H9 (cell line): Measurements from ENCODE around the gene SMARCD2. TPM values are rescaled to one million over a fixed set of nuclear protein-coding genes. Genes with fewer than 3 reads are reported as not detected.

ENCODE experiments used
- DNase-seq: peaks from one replicate; pipeline ENCODE4 v3.0.0-alpha.2; 2017
- H2AFZ ChIP-seq: one replicate; pipeline ENCODE4 v1.6.1; 2013; ENCODE audit warnings: mild to moderate bottlenecking, low read length, control low read depth, moderate library complexity
- H2AK5ac ChIP-seq: 2 replicates; pipeline ENCODE4 v1.6.1; 2013; ENCODE audit warnings: low read length, control low read depth, mixed read lengths; ENCODE audit not compliant: insufficient read length
- H2BK120ac ChIP-seq: one replicate; pipeline ENCODE4 v1.6.1; 2013; ENCODE audit warnings: low read depth, mild to moderate bottlenecking, low read length, control low read depth, inconsistent platforms; ENCODE audit not compliant: poor library complexity, severe bottlenecking
- H2BK12ac ChIP-seq: 2 replicates; pipeline ENCODE4 v1.6.1; 2013; ENCODE audit warnings: low read length, control low read depth, mixed read lengths, low read depth; ENCODE audit not compliant: insufficient read length
- H2BK15ac ChIP-seq: 2 replicates; pipeline ENCODE4 v1.6.1; 2013; ENCODE audit warnings: low read depth, low read length, control low read depth
- H2BK20ac ChIP-seq: one replicate; pipeline ENCODE4 v1.6.1; 2013; ENCODE audit warnings: low read depth, mild to moderate bottlenecking, low read length, control low read depth, inconsistent platforms; ENCODE audit not compliant: poor library complexity, severe bottlenecking
- H2BK5ac ChIP-seq: 2 replicates; pipeline ENCODE4 v1.6.1; 2013; ENCODE audit warnings: low read length, control low read depth, mixed read lengths; ENCODE audit not compliant: insufficient read length
- H3K14ac ChIP-seq: 2 replicates; pipeline ENCODE4 v1.6.1; 2013; ENCODE audit warnings: low read length, control low read depth; ENCODE audit not compliant: insufficient read depth
- H3K18ac ChIP-seq: 2 replicates; pipeline ENCODE4 v1.6.1; 2013; ENCODE audit warnings: low read depth, mild to moderate bottlenecking, mixed read lengths, low read length, control low read depth; ENCODE audit not compliant: insufficient read length
- H3K23ac ChIP-seq: 2 replicates; pipeline ENCODE4 v1.6.1; 2013; ENCODE audit warnings: low read length, control low read depth, mixed read lengths, low read depth; ENCODE audit not compliant: insufficient read length
- H3K23me2 ChIP-seq: 2 replicates; pipeline ENCODE4 v1.6.1; 2013; ENCODE audit warnings: low read depth, mild to moderate bottlenecking, mixed read lengths, low read length, control low read depth; ENCODE audit not compliant: insufficient read length, poor library complexity, severe bottlenecking
- H3K27ac ChIP-seq: 2 replicates; pipeline ENCODE4 v1.5.1; 2013; ENCODE audit warnings: low read length, control low read depth, mixed read lengths, low read depth; ENCODE audit not compliant: insufficient read length
- H3K27me3 ChIP-seq: 2 replicates; pipeline ENCODE4 v1.6.1; 2013; ENCODE audit warnings: low read length, control low read depth, inconsistent platforms; ENCODE audit not compliant: insufficient read depth
- H3K4ac ChIP-seq: 2 replicates; pipeline ENCODE4 v1.6.1; 2013; ENCODE audit warnings: low read depth, mild to moderate bottlenecking, control low read depth, inconsistent platforms, low read length, moderate library complexity
- H3K4me1 ChIP-seq: 2 replicates; pipeline ENCODE4 v1.6.1; 2013; ENCODE audit warnings: low read length, control low read depth, inconsistent platforms; ENCODE audit not compliant: insufficient read depth
- H3K4me2 ChIP-seq: 2 replicates; pipeline ENCODE4 v1.6.1; 2013; ENCODE audit warnings: low read length, control low read depth, mixed read lengths; ENCODE audit not compliant: insufficient read length, insufficient read depth
- H3K56ac ChIP-seq: 2 replicates; pipeline ENCODE4 v1.6.1; 2013; ENCODE audit warnings: low read depth, mild to moderate bottlenecking, mixed read lengths, low read length, control low read depth; ENCODE audit not compliant: insufficient read length
- H3K79me1 ChIP-seq: 2 replicates; pipeline ENCODE4 v1.6.1; 2013; ENCODE audit warnings: low read depth, mild to moderate bottlenecking, moderate library complexity, low read length, control low read depth, inconsistent platforms; ENCODE audit not compliant: insufficient read depth, poor library complexity, severe bottlenecking
- H3K79me2 ChIP-seq: 2 replicates; pipeline ENCODE4 v1.6.1; 2013; ENCODE audit warnings: low read length, control low read depth, inconsistent platforms; ENCODE audit not compliant: insufficient read depth
- H3K9ac ChIP-seq: 2 replicates; pipeline ENCODE4 v1.6.1; 2013; ENCODE audit warnings: low read length, control low read depth, mixed read lengths; ENCODE audit not compliant: insufficient read length; ENCODE audit errors: extremely low read depth
- H3K9me3 ChIP-seq: one replicate; pipeline ENCODE4 v1.6.1; 2013; ENCODE audit warnings: low read depth, low read length, inconsistent platforms; ENCODE audit not compliant: control insufficient read depth
- H3T11ph ChIP-seq: one replicate; pipeline ENCODE4 v1.6.1; 2013; ENCODE audit warnings: mild to moderate bottlenecking, low read length, control low read depth, inconsistent platforms
- H4K20me1 ChIP-seq: one replicate; pipeline ENCODE4 v1.6.1; 2013; ENCODE audit not compliant: control insufficient read depth, insufficient read length, insufficient read depth
- H4K5ac ChIP-seq: 2 replicates; pipeline ENCODE4 v1.6.1; 2013; ENCODE audit warnings: low read depth, mild to moderate bottlenecking, mixed read lengths, low read length, control low read depth; ENCODE audit not compliant: insufficient read length
- H4K8ac ChIP-seq: replicated peaks from 2 replicates; pipeline ENCODE4 v1.6.1; 2013; ENCODE audit warnings: low read length, control low read depth, mixed read lengths, low read depth; ENCODE audit not compliant: insufficient read length
- H4K91ac ChIP-seq: 2 replicates; pipeline ENCODE4 v1.6.1; 2013; ENCODE audit warnings: low read depth, mild to moderate bottlenecking, moderate library complexity, mixed read lengths, low read length, control low read depth; ENCODE audit not compliant: insufficient read length
- H3K27ac Mint-ChIP-seq, 3 experiments: 2 replicates in 2 of 3; 3 replicates in 1 of 3; pipeline ENCODE4 v1.8.0; 2020 to 2021; ENCODE audit warnings: mixed read lengths in 3 of 3, mild to moderate bottlenecking in 1 of 3, moderate library complexity in 1 of 3
- H3K27me3 Mint-ChIP-seq: 2 replicates; pipeline ENCODE4 v1.8.0; 2021; ENCODE audit warnings: low read depth, mild to moderate bottlenecking, moderate library complexity, mixed read lengths
- H3K36me3 Mint-ChIP-seq, 3 experiments: 2 replicates in 2 of 3; 3 replicates in 1 of 3; pipeline ENCODE4 v1.8.0; 2020 to 2021; ENCODE audit warnings: low read depth in 3 of 3, mixed read lengths in 3 of 3; ENCODE audit not compliant: insufficient read depth in 1 of 3
- H3K4me1 Mint-ChIP-seq, 2 experiments: 2 replicates each; pipeline ENCODE4 v1.8.0; 2020; ENCODE audit warnings: mixed read lengths in 2 of 2
- H3K4me3 Mint-ChIP-seq, 2 experiments: 2 replicates in 1 of 2; 3 replicates in 1 of 2; pipeline ENCODE4 v1.8.0; 2020 to 2021; ENCODE audit warnings: mild to moderate bottlenecking in 2 of 2, mixed read lengths in 2 of 2, moderate library complexity in 1 of 2
- H3K9me3 Mint-ChIP-seq, 2 experiments: 2 replicates in 1 of 2; 3 replicates in 1 of 2; pipeline ENCODE4 v1.8.0; 2020; ENCODE audit warnings: mild to moderate bottlenecking in 2 of 2, mixed read lengths in 2 of 2, moderate library complexity in 1 of 2
- CTCF ChIP-seq: fragments of 200-600 bp; sonication (generic); conservative IDR thresholded peaks from 3 replicates; pipeline ENCODE4 v1.8.0; 2021; ENCODE audit warnings: antibody characterized with exemption, mild to moderate bottlenecking
- WGBS: extraction: QIAGEN DNeasy Blood & Tissue Kit; methylation state at CpG from one replicate; pipeline ENCODE4 v1.1.7; 2013; ENCODE audit warnings: missing lambda C conversion rate, low lambda C conversion rate, mixed read lengths; ENCODE audit not compliant: insufficient read length; ENCODE audit errors: extremely low coverage; 5-methylcytosine and 5-hydroxymethylcytosine counted together
- total RNA-seq: library from RNA; stranded (reverse); gene quantifications from 2 replicates; pipeline ENCODE4 v1.2.1, GENCODE V29; 2021

SMARCD2 gene
- total RNA-seq, 1 experiment from 2014 or later: 68.9 TPM

- Histone ChIP-seq H3K4me2 (no peak overlapping the region), H3K14ac (no peak overlapping the region), H3K4me1 (no peaks in the 10 kb centered on the region), H3K27ac (no peak overlapping the region), H2BK5ac (no peak overlapping the region), H4K91ac (no peak overlapping the region), H4K20me1 (no peaks in the 10 kb centered on the region), H3K18ac (no peak overlapping the region), H3K23ac (no peak overlapping the region), H2BK120ac (no peak overlapping the region), H3K79me1 (no peaks in the 10 kb centered on the region), H3K9me3 (no peaks in the 10 kb centered on the region), H3K9ac (no peak overlapping the region), H2AK5ac (no peak overlapping the region), H4K8ac (no peak overlapping the region), H3K79me2 (no peaks in the 10 kb centered on the region), H2BK20ac (no peak overlapping the region), H2BK15ac (no peak overlapping the region), H3T11ph (no peak overlapping the region), H3K56ac (no peak overlapping the region), H3K4ac (no peak overlapping the region), H2BK12ac (no peak overlapping the region), H2AFZ (no peak overlapping the region), H3K27me3 (no peaks in the 10 kb centered on the region), H3K23me2 (no peaks in the 10 kb centered on the region), H4K5ac (no peak overlapping the region)
- Mint-ChIP-seq H3K27ac (no peak overlapping the region; a peak in 1 of 7 replicates), H3K4me1 (no peaks in the 10 kb centered on the region), H3K9me3 (no peaks in the 10 kb centered on the region), H3K36me3 (peaks cover 41 to 86% (median 74%) of the 10 kb centered on the region in 3 experiments; a peak in 6 of 7 replicates), H3K4me3 (no peak overlapping the region), H3K27me3 (no peaks in the 10 kb centered on the region)
- DNase-seq: no peak
- WGBS: no CpG with 5 or more reads among the region's 1 CpG
- no peak for TF ChIP-seq CTCF
These were observed 41.7 kb downstream of the SMARCD2 start for GRCh38 chr17:63800783-63801182.
